OCI-LY3 (cell line): ENCODE data around the gene YWHAG.
A peak's percentile ranks its signal among the peaks of the same experiment; 100 is the strongest.

Experiments
- H2AFZ ChIP-seq: fragments of 200-600, 300-600 bp; shearing (Covaris generic); 2 replicates; pipeline ENCODE4 v1.6.0; 2014; ENCODE audit warnings: antibody characterized with exemption, low read depth, low read length
- H3K27ac ChIP-seq: fragments of 200-600, 300-600 bp; sonication (generic); 2 replicates; pipeline ENCODE4 v1.5.1; 2014; ENCODE audit warnings: mild to moderate bottlenecking, low read length, moderate library complexity, mixed read lengths
- H3K27me3 ChIP-seq: fragments of 200-600, 300-600 bp; sonication (generic); 2 replicates; pipeline ENCODE4 v1.6.1; 2014; ENCODE audit warnings: low read depth, low read length, mixed read lengths
- H3K36me3 ChIP-seq: fragments of 200-600, 300-600 bp; sonication (generic); replicated peaks from 2 replicates; pipeline ENCODE3; 2014; ENCODE audit warnings: low read depth, low read length, mixed read lengths
- H3K4me1 ChIP-seq: fragments of 300-600, 200-600 bp; sonication (generic); 2 replicates; pipeline ENCODE4 v1.6.1; 2014; ENCODE audit warnings: low read length, mixed read lengths
- H3K4me2 ChIP-seq: fragments of 200-600, 300-600 bp; sonication (generic); 2 replicates; pipeline ENCODE4 v1.6.1; 2014; ENCODE audit warnings: low read length, mixed read lengths
- H3K4me3 ChIP-seq: fragments of 300-600, 200-600 bp; sonication (generic); 2 replicates; pipeline ENCODE4 v1.5.1; 2014; ENCODE audit warnings: antibody characterized with exemption, mild to moderate bottlenecking, low read length, moderate library complexity
- H3K79me2 ChIP-seq: fragments of 300-600, 200-600 bp; shearing (Covaris generic); 2 replicates; pipeline ENCODE4 v1.6.1; 2014; ENCODE audit warnings: mild to moderate bottlenecking, low read length, mixed read lengths
- H3K9ac ChIP-seq: fragments of 300-600, 200-600 bp; shearing (Covaris generic); 2 replicates; pipeline ENCODE4 v1.6.0; 2014; ENCODE audit warnings: mild to moderate bottlenecking, low read length, moderate library complexity
- H3K9me3 ChIP-seq: fragments of 200-600, 300-600 bp; shearing (Covaris generic); 2 replicates; pipeline ENCODE4 v1.6.1; 2014; ENCODE audit warnings: low read length, mixed read lengths; ENCODE audit not compliant: insufficient read depth
- H4K20me1 ChIP-seq: fragments of 200-600, 300-600 bp; sonication (generic); 2 replicates; pipeline ENCODE4 v1.6.1; 2016; ENCODE audit warnings: low read length, mixed read lengths; ENCODE audit not compliant: insufficient read depth
- CTCF ChIP-seq: fragments of 200-600, 300-600 bp; sonication (generic); IDR thresholded peaks from 2 replicates; pipeline ENCODE4 v1.5.1; 2014; ENCODE audit warnings: antibody characterized with exemption, low read length, low read depth
- EZH2phosphoT487 ChIP-seq: fragments of 200-600 bp; shearing (Covaris generic); IDR thresholded peaks from 2 replicates; pipeline ENCODE4 v1.6.1; 2018; ENCODE audit warnings: antibody characterized with exemption, mixed run types, low read depth

The YWHAG gene

GRCh38 chr7:76357475-76358010 is 1.2 kb downstream of the YWHAG start:
- H3K79me2 ChIP-seq = peaks cover 62% of the 10 kb centered on the region
- peaks cover 44% of the 10 kb centered on the region for H3K4me1 ChIP-seq
- H3K27ac ChIP-seq = peak overlapping the region; percentile 78
- peak overlapping the region; percentile 94 for H3K9ac ChIP-seq
- 0 out of 2 replicates have a peak, but pooled peaks cover 4% of the 10 kb centered on the region for H3K9me3 ChIP-seq
- H2AFZ ChIP-seq = no peak overlapping the region
- TF ChIP-seq CTCF (no peak), EZH2phosphoT487 (no peak)
- H3K36me3 ChIP-seq = peaks cover 44% of the 10 kb centered on the region
- H3K4me2 ChIP-seq = peak overlapping the region; percentile 83
- H3K27me3 ChIP-seq = 0 out of 2 replicates have a peak, but pooled peaks cover 3% of the 10 kb centered on the region
- peak overlapping the region; percentile 94 for H3K4me3 ChIP-seq
- H4K20me1 ChIP-seq = peaks cover 55% of the 10 kb centered on the region

GRCh38 chr7:76356823-76357222 is 2.0 kb downstream of the YWHAG start:
- Histone ChIP-seq H3K27me3 (0 out of 2 replicates have a peak, but pooled peaks cover 2% of the 10 kb centered on the region), H3K4me2 (peak overlapping the region; percentile 83), H3K79me2 (peaks cover 70% of the 10 kb centered on the region), H2AFZ (no peak overlapping the region), H3K27ac (no peak overlapping the region), H3K4me1 (peaks cover 51% of the 10 kb centered on the region), H3K9me3 (0 out of 2 replicates have a peak, but pooled peaks cover 4% of the 10 kb centered on the region), H3K36me3 (peaks cover 49% of the 10 kb centered on the region), H3K9ac (peak overlapping the region; percentile 94), H4K20me1 (peaks cover 62% of the 10 kb centered on the region), H3K4me3 (peak overlapping the region; percentile 94)
- TF ChIP-seq EZH2phosphoT487 (no peak), CTCF (no peak)

GRCh38 chr7:76356115-76356514 is 2.7 kb downstream of the YWHAG start:
- Histone ChIP-seq H3K4me2 (no peak overlapping the region), H3K4me1 (peaks cover 54% of the 10 kb centered on the region), H3K9me3 (0 out of 2 replicates have a peak, but pooled peaks cover 4% of the 10 kb centered on the region), H4K20me1 (peaks cover 69% of the 10 kb centered on the region), H3K27me3 (no peaks in the 10 kb centered on the region), H3K27ac (no peak overlapping the region), H3K36me3 (peaks cover 55% of the 10 kb centered on the region), H2AFZ (no peak overlapping the region), H3K4me3 (no peak overlapping the region), H3K9ac (no peak overlapping the region), H3K79me2 (peaks cover 77% of the 10 kb centered on the region)
- TF ChIP-seq EZH2phosphoT487 (no peak), CTCF (no peak)

GRCh38 chr7:76354981-76355730 is 3.6 kb downstream of the YWHAG start:
- Histone ChIP-seq H4K20me1 (peaks cover 79% of the 10 kb centered on the region), H3K27ac (no peak overlapping the region), H3K4me1 (peaks cover 54% of the 10 kb centered on the region), H3K36me3 (peaks cover 62% of the 10 kb centered on the region), H3K4me2 (no peak overlapping the region), H3K9me3 (0 out of 2 replicates have a peak, but pooled peaks cover 4% of the 10 kb centered on the region), H3K9ac (no peak overlapping the region), H3K4me3 (no peak overlapping the region), H2AFZ (no peak overlapping the region), H3K79me2 (peaks cover 86% of the 10 kb centered on the region), H3K27me3 (no peaks in the 10 kb centered on the region)
- TF ChIP-seq EZH2phosphoT487 = no peak
- no peak for TF ChIP-seq CTCF
